NCI-H1105 (cell line): ENCODE data around the gene ADIPOQ.
"Not testable (repeated sequence)": the region's sequence is repeated elsewhere in the genome, so short reads cannot be mapped to it uniquely, and the experiment has no call there.

Source experiments
- DNase-seq: peaks from one replicate; lab custom pipeline; 2025; lab: John Stamatoyannopoulos, UW

ADIPOQ gene

GRCh38 chr3:186842426-186843038, at the start of gene ADIPOQ:
Gene ADIPOQ, plus strand, starts transcription at chr3:186842710. Its CDS starts 10,349 bp downstream, at chr3:186853059.
- DNase-seq: no peak

GRCh38 chr3:186798239-186798874, 44.2 kb upstream of the ADIPOQ start:
- DNase-seq: no peak

GRCh38 chr3:186800285-186800684, 42.2 kb upstream of the ADIPOQ start:
- DNase-seq: no peak

DNA sequence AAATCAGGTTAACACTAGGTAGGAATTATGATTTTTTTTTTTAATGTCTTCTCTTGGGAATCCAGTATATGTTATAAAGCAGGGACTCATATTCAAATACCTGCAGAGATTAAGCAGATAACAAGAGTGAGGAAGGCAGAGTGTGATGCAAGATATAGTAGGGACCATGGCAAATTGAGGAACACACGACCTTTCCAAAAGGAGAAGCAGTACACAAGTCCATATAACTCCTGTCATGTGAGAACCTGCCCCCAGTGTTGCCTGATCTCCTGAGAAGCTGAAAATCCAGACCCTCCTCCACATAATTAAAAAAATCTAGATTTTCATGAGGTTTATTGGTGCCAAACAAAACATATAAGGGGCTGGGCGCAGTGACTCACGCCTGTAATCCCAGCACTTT, 39.8 kb upstream of the ADIPOQ start:
- DNase-seq: no peak

DNA sequence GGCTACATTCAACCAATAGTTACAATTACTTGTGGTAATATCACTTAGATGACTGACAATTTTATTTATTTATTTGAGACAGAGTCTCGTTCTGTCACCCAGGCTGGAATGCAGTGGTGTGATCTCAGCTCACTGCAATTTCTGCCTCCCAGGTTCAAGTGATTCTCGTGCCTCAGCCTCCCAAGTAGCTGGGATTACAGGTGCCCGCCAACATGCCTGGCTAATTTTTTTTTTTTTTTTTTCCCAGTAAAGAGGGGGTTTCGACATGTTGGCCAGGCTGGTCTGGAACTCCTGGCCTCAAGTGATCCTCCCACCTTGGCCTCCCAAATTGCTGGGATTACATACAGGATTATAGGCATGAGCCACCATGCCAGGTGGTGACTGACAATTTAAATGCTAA, 39.1 kb upstream of the ADIPOQ start:
- DNase-seq: not testable (repeated sequence)

GRCh38 chr3:186806089-186807055, 36.1 kb upstream of the ADIPOQ start, which contains the start of gene RFC4:
Gene RFC4, minus strand, starts transcription at chr3:186806482. Its CDS starts 1,769 bp downstream, at chr3:186804713.
- peak; percentile 89 for DNase-seq

GRCh38 chr3:186807231-186807630, 35.3 kb upstream of the ADIPOQ start:
- no peak for DNase-seq

DNA sequence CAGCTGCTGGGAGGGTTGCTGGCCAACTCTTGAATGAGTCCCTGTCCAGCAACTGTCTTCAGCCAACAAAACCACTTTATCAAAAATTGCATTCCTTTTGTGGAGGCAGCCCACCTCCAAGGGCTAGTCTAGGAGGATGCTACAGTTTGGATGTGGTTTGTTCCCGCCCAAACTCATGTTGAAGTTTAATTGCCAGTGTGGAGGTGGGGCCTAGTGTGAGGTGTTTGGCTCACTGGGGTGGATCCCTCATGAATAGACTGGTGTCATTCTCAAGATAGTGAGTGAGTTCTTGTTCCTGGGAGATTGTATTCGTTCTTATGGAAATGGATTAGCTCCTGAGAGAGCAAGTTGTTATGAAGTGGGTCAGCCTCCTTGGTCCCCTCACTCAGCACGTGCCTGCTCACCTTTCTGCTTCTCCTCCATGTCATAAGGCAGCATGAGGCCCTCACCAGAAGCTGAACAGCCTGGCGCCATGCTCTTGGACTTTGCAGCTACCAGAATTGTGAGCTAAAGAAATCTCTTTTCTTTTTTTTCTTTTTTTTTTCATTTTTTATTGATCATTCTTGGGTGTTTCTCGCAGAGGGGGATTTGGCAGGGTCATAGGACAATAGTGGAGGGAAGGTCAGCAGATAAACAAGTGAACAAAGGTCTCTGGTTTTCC, 32.0 kb upstream of the ADIPOQ start:
- no peak for DNase-seq

- not testable (repeated sequence) for DNase-seq
Observed at GRCh38 chr3:186811313-186811712, 31.2 kb upstream of the ADIPOQ start.

DNA sequence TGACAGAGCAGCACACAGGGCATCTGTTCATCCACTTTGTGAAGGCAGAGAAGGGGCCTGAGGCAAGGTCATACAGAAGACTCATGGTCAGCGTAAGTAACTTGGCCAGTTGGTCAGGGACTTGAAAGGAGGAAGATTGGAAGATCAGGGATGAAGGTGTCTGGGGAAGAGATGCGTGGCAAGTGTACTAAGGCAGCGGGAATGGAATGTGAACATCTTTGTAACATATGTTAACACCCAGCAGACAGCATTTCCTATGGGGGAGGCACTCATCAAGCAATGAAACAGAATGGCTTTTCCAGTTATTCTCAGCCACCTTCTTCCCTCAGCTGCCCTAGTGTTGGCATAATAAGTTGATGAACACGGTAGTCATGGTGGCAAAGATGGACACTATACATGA, 28.4 kb upstream of the ADIPOQ start:
- DNase-seq: no peak

DNA sequence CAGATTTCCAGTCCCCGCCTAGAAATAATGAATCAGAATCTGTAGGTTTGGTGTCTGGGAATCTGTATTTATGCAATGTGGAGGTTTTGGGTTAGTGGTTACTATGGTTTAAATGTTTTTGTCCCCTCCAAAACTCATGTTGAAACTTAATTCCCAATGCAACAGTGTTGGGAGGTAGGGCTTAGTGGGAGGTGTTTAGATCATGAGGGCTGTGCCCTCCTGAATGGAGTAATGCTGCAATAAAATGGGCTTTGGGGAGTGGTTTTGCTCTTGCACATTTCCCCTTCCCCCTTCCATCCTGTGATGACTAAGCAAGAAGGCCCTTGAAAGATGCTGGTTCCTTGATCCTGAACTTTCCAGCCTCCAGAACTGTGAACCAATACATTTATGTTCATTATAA, 27.1 kb upstream of the ADIPOQ start:
- DNase-seq: no peak

- DNase-seq: no peak
Observed at GRCh38 chr3:186818516-186818915, 24.0 kb upstream of the ADIPOQ start.

DNA sequence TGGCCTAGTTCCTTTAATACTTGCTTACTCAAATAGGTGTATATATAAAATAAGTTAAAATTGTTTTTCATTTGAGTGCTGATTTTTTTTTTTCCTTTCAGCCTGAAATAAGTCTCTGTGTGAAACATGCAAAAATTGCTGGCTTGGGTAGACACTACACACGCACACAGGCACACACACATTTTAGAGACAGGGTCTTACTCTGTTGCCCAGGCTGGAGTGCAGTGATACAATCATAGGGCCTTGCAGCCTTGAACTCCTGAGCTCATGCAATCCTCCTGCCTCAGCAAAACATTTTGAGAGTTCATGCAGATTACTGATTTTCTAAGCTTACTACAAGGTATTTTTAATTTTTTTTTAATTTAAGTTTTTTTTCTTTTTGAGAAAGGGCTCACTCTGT, 23.6 kb upstream of the ADIPOQ start:
- DNase-seq: no peak

DNA sequence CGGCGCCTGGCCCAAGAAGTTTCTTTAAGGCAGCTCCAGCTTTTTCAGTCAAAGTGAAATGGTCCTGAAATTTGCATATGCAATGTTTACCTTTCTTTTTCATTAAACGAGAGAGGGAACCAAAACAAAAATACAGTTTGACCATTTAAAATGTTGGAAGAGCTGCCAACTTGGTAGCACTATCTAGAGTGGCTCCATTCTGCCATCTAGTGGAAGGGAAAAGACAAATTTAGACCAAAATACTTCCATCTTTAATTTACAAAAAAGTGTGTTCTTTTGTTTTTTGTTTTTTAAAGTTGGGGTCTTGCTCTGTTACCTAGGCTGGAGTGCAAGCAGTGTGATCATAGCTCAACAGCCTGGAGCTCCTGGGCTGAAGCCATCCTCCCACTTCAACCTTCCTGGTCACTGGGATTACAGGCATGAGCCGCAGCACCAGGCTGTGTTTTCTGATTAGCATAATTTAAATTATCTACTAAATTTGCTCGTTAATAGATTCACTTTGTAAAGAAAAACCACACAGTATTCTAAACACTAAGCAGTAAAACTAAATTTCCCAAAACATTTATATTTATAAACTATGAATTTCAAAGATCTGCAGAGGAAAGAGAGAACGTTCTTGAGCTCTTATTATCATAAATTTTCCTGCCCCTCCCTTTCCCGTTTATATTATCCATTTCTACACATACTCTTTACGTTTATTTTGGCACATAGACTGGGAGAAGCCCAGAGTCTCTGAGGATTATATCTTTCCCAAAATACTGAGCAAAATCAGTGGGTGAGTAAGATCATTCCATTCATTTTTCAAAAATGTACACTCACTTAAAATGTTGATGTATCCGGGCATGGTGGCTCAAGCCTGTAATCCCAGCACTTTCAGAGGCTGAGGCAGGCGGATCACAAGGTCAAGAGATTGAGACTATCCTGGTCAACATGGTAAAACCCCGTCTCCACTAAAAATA, 20.8 kb upstream of the ADIPOQ start:
- DNase-seq: peak; percentile 54

- not testable (repeated sequence) for DNase-seq
Observed at GRCh38 chr3:186822388-186822759, 20.1 kb upstream of the ADIPOQ start.

DNA sequence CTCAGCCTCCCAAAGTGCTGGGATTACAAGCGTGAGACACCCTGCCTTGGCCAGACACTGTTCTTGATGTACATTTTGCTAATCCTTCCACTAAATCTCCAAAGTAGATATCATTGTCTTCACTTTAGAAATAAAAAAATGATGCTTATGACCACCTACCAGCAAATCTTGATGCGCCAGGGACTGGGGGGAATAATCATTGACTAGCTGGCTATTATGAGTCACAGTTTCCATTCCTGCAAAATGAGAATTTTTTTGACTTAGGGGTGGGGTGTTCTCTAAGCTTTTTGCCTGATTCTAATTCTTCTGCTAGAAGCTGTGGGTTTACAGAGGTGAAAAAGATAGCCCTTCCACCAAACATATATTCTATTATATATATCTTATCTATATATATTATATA, 19.1 kb upstream of the ADIPOQ start:
- no peak for DNase-seq

- DNase-seq: no peak
Observed at GRCh38 chr3:186824430-186825139, 17.9 kb upstream of the ADIPOQ start.

- DNase-seq: no peak
Observed at GRCh38 chr3:186825294-186825821, 17.2 kb upstream of the ADIPOQ start.

- DNase-seq: no peak
Observed at GRCh38 chr3:186825872-186826409, 16.6 kb upstream of the ADIPOQ start.
